ENCODE data around the gene NR4A1. TPM values are rescaled to one million over a fixed set of nuclear protein-coding genes. Genes with fewer than 3 reads are reported as not detected.

NR4A1 gene
- total and polyA plus RNA-seq, 2 experiments from 2014 or later, result 13.7 to 24.1 TPM

GRCh38 chr12:52076811-52077210 is 25.6 kb downstream of the NR4A1 start:
- Histone ChIP-seq H3K9me3 (ENCODE audit: low read depth) (no peaks in the 10 kb centered on the region), H3K4me1 (ENCODE audit: low read depth) (peaks cover 7% of the 10 kb centered on the region), H3K36me3 (peaks cover 3% of the 10 kb centered on the region), H3K4me3 (no peak overlapping the region), H3K27ac (no peak overlapping the region), H3K27me3 (no peaks in the 10 kb centered on the region)
- DNase-seq (ENCODE audit: low read depth in 1 of 2, low spot score in 1 of 2), result no peak
- no peak for TF ChIP-seq CTCF (IDR thresholded peaks at IDR 0.05; ENCODE audit: low read depth, low read length)

GRCh38 chr12:52078276-52078675 is 27.0 kb downstream of the NR4A1 start:
- H3K36me3 ChIP-seq, result peaks cover 3% of the 10 kb centered on the region
- H3K9me3 ChIP-seq (ENCODE audit: low read depth), result no peaks in the 10 kb centered on the region
- no peak overlapping the region for H3K4me3 ChIP-seq
- no peak for DNase-seq (ENCODE audit: low read depth in 1 of 2, low spot score in 1 of 2)
- no peaks in the 10 kb centered on the region for H3K27me3 ChIP-seq
- no peak overlapping the region for H3K27ac ChIP-seq
- no peak for TF ChIP-seq CTCF (IDR thresholded peaks at IDR 0.05; ENCODE audit: low read depth, low read length)
- H3K4me1 ChIP-seq (ENCODE audit: low read depth), result peaks cover 19% of the 10 kb centered on the region

DNA sequence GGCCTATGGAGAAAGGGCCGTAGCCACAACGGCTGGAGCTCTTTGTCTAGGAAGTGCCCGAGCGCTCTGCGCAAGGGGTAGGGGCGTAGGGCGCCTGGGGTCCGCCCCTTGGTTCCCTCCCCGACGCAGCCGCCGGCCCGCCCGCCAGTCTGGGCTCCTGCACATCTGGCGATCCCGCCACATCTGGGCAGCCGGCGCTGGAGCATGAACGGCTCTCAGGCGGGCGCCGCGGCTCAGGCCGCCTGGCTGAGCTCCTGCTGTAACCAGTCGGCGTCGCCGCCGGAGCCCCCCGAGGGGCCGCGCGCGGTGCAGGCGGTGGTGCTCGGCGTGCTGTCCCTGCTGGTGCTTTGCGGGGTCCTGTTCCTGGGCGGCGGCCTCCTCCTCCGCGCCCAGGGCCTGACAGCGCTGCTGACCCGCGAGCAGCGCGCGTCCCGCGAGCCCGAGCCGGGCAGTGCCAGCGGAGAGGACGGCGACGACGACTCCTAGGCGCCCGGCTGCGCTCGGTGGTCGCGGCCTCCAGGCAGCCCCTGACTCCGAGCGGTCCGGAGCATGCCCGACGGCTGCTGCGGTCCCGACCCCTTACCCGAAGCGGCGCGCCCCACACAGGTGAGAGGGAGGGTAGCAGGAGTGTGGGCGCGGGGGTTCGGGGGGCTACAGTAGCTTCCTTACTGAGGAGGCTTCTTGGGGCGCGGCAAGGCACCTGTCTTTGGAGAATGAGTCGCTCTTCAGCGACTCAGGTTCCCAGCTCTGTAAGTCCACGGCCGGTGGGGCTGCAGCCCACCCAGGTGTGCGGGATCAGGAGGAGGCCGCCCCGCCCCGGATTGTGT is 28.5 kb downstream of the NR4A1 start, which contains the start of gene SMIM41:
TSS of gene SMIM41 (plus strand) at position 129 of the 827 bp plus-strand sequence. CDS start at position 205, 76 bp downstream.
- no peaks in the 10 kb centered on the region for H3K27me3 ChIP-seq
- TF ChIP-seq CTCF (IDR thresholded peaks at IDR 0.05; ENCODE audit: low read depth, low read length), result no peak
- peaks cover 19% of the 10 kb centered on the region for H3K4me1 ChIP-seq (ENCODE audit: low read depth)
- no peaks in the 10 kb centered on the region for H3K9me3 ChIP-seq (ENCODE audit: low read depth)
- H3K36me3 ChIP-seq, result peaks cover 3% of the 10 kb centered on the region
- H3K4me3 ChIP-seq, result no peak within 1 kb of the TSS
- DNase-seq (ENCODE audit: low read depth in 1 of 2, low spot score in 1 of 2), result no peak
- no peak within 1 kb of the TSS for H3K27ac ChIP-seq

DNA sequence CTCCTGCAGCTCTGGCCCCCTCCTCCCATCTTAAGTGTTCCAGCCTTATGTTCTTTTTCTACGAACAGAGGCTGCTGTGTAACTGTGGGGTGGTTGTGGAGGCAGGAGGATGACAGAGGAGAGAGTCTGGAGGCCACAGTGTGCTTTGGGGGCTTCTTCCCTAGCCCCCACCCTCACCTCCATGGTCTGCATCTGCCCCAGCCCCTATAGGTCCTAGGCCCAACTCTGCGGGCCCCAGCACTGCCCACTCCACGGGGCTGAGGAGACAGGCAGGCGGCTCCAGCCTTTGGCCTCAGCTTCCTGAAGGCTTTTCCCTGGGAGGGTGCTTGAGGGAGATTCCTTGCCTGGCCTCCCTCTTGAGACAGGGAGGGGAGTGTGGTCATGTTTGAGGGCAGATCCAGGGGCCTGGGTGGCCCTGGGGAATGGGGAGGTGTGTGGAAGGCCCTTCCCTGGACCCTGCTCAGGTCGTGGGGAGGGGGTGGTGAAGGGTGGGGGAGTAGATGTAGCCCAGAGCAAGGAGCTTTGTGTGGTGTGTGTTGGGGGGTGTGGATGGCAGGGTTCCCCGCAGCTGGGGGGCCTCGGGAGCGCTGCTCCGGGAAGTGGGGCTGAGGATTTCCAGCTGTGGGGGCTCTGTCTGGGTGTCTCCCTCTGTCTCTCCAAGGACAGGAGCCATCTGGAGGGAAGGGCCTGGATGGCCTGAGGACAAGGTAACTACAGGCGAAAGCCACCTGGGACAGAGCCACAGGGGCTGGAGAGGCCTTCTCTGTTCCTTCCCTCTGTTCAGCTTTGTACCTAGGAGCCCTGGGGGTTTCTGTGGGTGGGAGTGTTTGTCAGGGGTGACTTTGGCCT is 29.4 kb downstream of the NR4A1 start:
- no peaks in the 10 kb centered on the region for H3K9me3 ChIP-seq (ENCODE audit: low read depth)
- DNase-seq (ENCODE audit: low read depth in 1 of 2, low spot score in 1 of 2), result no peak
- peaks cover 19% of the 10 kb centered on the region for H3K4me1 ChIP-seq (ENCODE audit: low read depth)
- TF ChIP-seq CTCF (IDR thresholded peaks at IDR 0.05; ENCODE audit: low read depth, low read length), result no peak
- no peaks in the 10 kb centered on the region for H3K36me3 ChIP-seq
- H3K4me3 ChIP-seq, result no peak overlapping the region
- no peaks in the 10 kb centered on the region for H3K27me3 ChIP-seq
- H3K27ac ChIP-seq, result no peak overlapping the region

DNA sequence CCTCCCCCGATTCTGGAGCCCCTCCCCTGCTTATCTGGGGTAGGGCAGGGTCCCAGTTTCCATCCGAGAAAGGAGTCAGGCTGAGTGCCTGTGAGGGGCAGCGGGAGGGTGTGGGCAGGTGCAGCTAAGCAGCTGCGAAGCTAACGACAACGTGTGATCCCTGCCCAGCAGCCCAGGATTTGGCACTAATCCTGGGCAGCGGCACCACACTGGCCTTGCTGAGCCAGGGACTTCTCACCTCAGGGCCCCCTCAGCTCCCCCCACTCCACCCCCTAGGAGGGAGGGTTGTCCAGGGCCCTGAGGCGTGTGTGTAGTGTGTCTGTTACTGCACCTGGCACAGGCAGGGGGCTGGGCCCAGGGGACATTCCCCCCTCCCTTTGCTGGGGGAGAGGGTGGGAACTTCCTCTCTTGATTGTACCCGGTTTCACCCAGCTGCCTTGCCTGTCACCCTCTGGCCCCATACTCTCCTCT is 30.1 kb downstream of the NR4A1 start:
- Histone ChIP-seq H3K27ac (peak overlapping the region; percentile 47), H3K4me1 (ENCODE audit: low read depth) (peaks cover 19% of the 10 kb centered on the region), H3K27me3 (no peaks in the 10 kb centered on the region), H3K36me3 (no peaks in the 10 kb centered on the region), H3K9me3 (ENCODE audit: low read depth) (no peaks in the 10 kb centered on the region), H3K4me3 (no peak overlapping the region)
- TF ChIP-seq CTCF (IDR thresholded peaks at IDR 0.05; ENCODE audit: low read depth, low read length), result no peak
- no peak for DNase-seq (ENCODE audit: low read depth in 1 of 2, low spot score in 1 of 2)

Data from cardiac muscle cell (in vitro differentiated cells and primary cell).